Measurements from ENCODE around the gene AGAP1.

GRCh38 chr2:235544689-235544969 lies 50.8 kb downstream of the AGAP1 start:
- TF ChIP-seq, protein P1, sequence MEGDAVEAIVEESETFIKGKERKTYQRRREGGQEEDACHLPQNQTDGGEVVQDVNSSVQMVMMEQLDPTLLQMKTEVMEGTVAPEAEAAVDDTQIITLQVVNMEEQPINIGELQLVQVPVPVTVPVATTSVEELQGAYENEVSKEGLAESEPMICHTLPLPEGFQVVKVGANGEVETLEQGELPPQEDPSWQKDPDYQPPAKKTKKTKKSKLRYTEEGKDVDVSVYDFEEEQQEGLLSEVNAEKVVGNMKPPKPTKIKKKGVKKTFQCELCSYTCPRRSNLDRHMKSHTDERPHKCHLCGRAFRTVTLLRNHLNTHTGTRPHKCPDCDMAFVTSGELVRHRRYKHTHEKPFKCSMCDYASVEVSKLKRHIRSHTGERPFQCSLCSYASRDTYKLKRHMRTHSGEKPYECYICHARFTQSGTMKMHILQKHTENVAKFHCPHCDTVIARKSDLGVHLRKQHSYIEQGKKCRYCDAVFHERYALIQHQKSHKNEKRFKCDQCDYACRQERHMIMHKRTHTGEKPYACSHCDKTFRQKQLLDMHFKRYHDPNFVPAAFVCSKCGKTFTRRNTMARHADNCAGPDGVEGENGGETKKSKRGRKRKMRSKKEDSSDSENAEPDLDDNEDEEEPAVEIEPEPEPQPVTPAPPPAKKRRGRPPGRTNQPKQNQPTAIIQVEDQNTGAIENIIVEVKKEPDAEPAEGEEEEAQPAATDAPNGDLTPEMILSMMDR (IDR thresholded peaks at IDR 0.05), result no peak
- TF ChIP-seq EP300 (IDR thresholded peaks at IDR 0.05), result no peak
